Brain microvascular endothelial cell (primary cell): ENCODE measurements around the gene SUPT6H.
A peak's percentile ranks its signal among the peaks of the same experiment; 100 is the strongest.

Experiments used
- DNase-seq: peaks from one replicate; pipeline ENCODE4 v3.0.0-alpha.2; 2020
- H3K27ac ChIP-seq: fragments of 250-450 bp; sonication (Bioruptor Pico); 2 replicates; pipeline ENCODE4 v1.5.1; 2020; ENCODE audit warnings: mild to moderate bottlenecking, moderate library complexity
- H3K27me3 ChIP-seq: fragments of 250-450 bp; sonication (Bioruptor Pico); replicated peaks from 2 replicates; pipeline ENCODE4 v1.5.1; 2020; ENCODE audit warnings: mild to moderate bottlenecking
- H3K36me3 ChIP-seq: fragments of 250-450 bp; sonication (Bioruptor Pico); replicated peaks from 2 replicates; pipeline ENCODE4 v1.5.1; 2020; ENCODE audit warnings: mild to moderate bottlenecking
- H3K4me3 ChIP-seq: 2 replicates; pipeline ENCODE4 v1.5.1; 2011; ENCODE audit warnings: low read depth, mild to moderate bottlenecking, control low read depth, low read length, moderate library complexity
- CTCF ChIP-seq: IDR thresholded peaks from 2 replicates; pipeline ENCODE4 v1.5.1; 2011; ENCODE audit warnings: low read depth, mild to moderate bottlenecking, moderate library complexity, low read length, control low read depth, inconsistent platforms; ENCODE audit errors: missing control alignments
- in situ Hi-C: cut with HindIII; loops from 2 replicates; pipeline ENCODE4 v1.10.0; 2017; ENCODE audit warnings: low sequenced_read_pairs, low pct_ligation_motif_present

The SUPT6H gene

GRCh38 chr17:28644787-28645575, 17.0 kb upstream of the SUPT6H start, which contains the start of gene BLTP2:
TSS of gene BLTP2 (minus strand) at chr17:28645158. CDS start at chr17:28645056, 102 bp downstream.
- peak; percentile 88 for DNase-seq
- Histone ChIP-seq H3K36me3 (peaks cover 34% of the 10 kb centered on the region), H3K27ac (peak within 1 kb of the TSS; percentile 37), H3K4me3 (peak within 1 kb of the TSS; percentile 85), H3K27me3 (no peaks in the 10 kb centered on the region)
- no peak for TF ChIP-seq CTCF
- in situ Hi-C loops: no loop called here

GRCh38 chr17:28645576-28645939, 16.4 kb upstream of the SUPT6H start:
- in situ Hi-C loops: no loop called here
- H3K27me3 ChIP-seq: no peaks in the 10 kb centered on the region
- peaks cover 29% of the 10 kb centered on the region for H3K36me3 ChIP-seq
- H3K4me3 ChIP-seq: peak overlapping the region; percentile 70
- DNase-seq: no peak
- TF ChIP-seq CTCF: no peak
- peak overlapping the region; percentile 37 for H3K27ac ChIP-seq

- Histone ChIP-seq H3K36me3 (peaks cover 26% of the 10 kb centered on the region), H3K4me3 (no peak overlapping the region), H3K27me3 (no peaks in the 10 kb centered on the region), H3K27ac (no peak overlapping the region)
- no peak for DNase-seq
- no peak for TF ChIP-seq CTCF
- in situ Hi-C loops: no loop called here
Observed at GRCh38 chr17:28646039-28646754, 15.8 kb upstream of the SUPT6H start.

- TF ChIP-seq CTCF: no peak
- H3K4me3 ChIP-seq: no peak overlapping the region
- no peak for DNase-seq
- no peaks in the 10 kb centered on the region for H3K27me3 ChIP-seq
- peaks cover 24% of the 10 kb centered on the region for H3K36me3 ChIP-seq
- in situ Hi-C loops: no loop called here
- no peak overlapping the region for H3K27ac ChIP-seq
Observed at GRCh38 chr17:28648698-28649097, 13.3 kb upstream of the SUPT6H start.

- Histone ChIP-seq H3K27me3 (no peaks in the 10 kb centered on the region), H3K27ac (no peak overlapping the region), H3K36me3 (peaks cover 46% of the 10 kb centered on the region), H3K4me3 (no peak overlapping the region)
- in situ Hi-C loops: no loop called here
- no peak for DNase-seq
- no peak for TF ChIP-seq CTCF
Observed at GRCh38 chr17:28655160-28655559, 6.8 kb upstream of the SUPT6H start.
